ENCODE data around the gene CTSA. TPM values are rescaled to one million over a fixed set of nuclear protein-coding genes. Genes with fewer than 3 reads are reported as not detected.

CTSA gene
- total and polyA plus RNA-seq, 12 donors: 306 to 854 (median 549) TPM

DNA sequence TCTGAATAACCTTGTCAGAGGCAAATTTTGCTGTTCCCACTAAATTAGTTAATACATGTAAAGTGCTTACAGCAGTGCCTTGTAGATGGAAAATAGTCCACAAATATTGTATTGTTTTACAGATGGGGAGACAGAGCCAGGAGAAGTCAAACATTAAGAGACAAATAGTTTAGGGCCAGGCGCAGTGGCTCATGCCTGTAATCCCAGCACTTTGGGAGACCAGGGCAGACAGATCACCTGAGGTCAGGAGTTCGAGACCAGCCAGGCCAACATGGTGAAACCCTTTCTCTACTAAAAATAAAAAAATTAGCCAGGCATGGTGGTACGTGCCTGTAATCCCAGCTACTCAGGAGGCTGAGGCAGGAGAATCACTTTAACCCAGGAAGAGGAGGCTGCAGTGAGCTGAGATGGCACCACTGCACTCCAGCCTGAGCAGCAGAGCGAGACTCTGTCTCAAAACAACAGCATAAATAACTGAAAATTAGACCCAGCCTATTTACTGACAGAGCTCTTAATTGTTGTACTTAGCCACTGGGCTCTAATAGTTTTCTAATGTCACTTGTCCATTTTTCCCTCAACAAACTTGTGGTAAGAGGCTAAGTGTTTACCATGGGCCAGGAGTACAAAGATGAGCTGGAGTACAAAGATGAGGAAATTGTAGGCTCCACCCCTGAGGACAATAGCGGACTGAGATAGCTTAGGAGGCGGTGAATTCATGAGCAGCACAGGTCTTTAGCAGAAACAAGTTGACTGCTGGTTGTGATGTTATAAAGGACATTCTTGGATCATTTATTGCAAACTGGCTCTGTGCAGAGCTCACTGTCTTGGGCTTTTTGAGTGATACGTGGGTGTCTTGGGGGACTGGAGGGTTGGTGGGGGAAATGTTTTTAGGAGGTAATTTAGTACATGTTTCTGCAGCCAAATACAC lies 27.3 kb upstream of the CTSA start:
- no peak overlapping the region for H3K27ac ChIP-seq
- no peak for DNase-seq
- peaks cover 9 to 18% of the 10 kb centered on the region in 2 donors for H3K4me1 ChIP-seq (replicated peaks in 1 of 2)
- no peaks in the 10 kb centered on the region for H3K36me3 ChIP-seq (replicated peaks in 1 of 2)
- no peak for TF ChIP-seq POLR2A (IDR thresholded peaks at IDR 0.05)
- no peak for TF ChIP-seq CTCF (IDR thresholded peaks at IDR 0.05)
- intact Hi-C loops (cut with DNase I): no loop called here
- no peak overlapping the region for H3K4me3 ChIP-seq
- no peaks in the 10 kb centered on the region for H3K27me3 ChIP-seq
- 83 to 90% (median 90%) methylated on average over 6 to 7 of the region's 7 CpGs for WGBS, 4 donors
- H3K9me3 ChIP-seq (replicated peaks in 1 of 3): no peaks in the 10 kb centered on the region

DNA sequence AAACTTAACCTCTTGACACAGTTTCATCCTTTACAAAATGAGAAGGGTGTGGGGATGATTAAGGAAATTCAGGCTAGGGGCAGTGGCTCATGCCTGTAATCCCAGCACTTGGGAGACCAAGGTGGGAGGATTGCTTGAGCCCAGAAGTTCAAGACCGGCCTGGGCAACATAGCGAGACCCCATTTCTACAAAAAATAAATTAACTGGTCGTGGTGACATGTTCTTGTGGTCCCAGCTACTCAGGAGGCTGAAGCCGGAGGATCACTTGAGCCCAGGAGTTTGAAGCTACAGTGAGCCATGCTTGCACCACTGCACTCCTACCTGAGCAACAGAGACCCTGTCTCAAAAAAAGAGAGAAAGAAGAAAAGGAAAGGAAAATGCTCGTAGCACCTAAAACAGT lies 24.7 kb upstream of the CTSA start:
- WGBS, 4 donors: 92 to 98% (median 95%) methylated on average over 5 of the region's 5 CpGs

DNA sequence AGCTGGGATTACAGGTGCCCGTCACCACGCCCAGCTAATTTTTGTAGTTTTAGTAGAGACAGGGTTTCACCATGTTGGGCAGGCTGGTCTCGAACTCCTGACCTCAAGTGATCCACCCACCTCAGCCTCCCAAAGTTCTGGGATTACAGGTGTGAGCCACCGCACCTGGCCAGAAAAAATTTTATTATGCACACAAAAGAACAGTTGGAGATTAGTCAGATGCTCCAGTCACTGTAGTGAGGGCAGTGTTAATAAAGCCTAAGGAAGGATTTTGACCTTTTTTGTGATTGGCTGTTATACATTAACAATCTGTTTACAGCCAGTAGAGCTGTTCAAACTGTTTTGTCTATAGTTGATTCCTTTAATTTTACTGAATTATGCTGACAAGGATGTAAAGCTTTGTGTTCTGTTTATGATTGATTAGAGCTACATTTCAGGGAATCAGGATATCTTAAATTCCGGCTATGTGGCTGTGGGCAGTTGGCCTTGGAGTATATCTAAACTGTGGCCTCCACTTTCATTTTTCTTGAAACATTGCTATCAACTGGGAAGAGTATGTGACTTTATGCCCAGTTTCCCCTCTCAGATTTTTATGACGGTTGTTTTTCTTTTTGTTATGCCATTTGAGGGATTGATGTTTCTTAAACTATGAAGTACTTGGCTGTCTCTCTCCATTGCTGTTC lies 23.9 kb upstream of the CTSA start:
- 66 to 74% (median 70%) methylated on average over 6 of the region's 6 CpGs for WGBS, 4 donors
- peak overlapping the region; percentile 26 to 75 (median 63) for H3K27ac ChIP-seq
- intact Hi-C loops (cut with DNase I): no loop called here
- no peaks in the 10 kb centered on the region for H3K36me3 ChIP-seq (replicated peaks in 1 of 2)
- no peaks in the 10 kb centered on the region for H3K27me3 ChIP-seq
- H3K4me1 ChIP-seq (replicated peaks in 1 of 2): peaks cover 12 to 15% of the 10 kb centered on the region in 2 donors
- TF ChIP-seq CTCF (IDR thresholded peaks at IDR 0.05) (no peak), POLR2A (IDR thresholded peaks at IDR 0.05) (no peak)
- no peak overlapping the region for H3K4me3 ChIP-seq
- peak in 1 of 7 donors; percentile 23 for DNase-seq
- H3K9me3 ChIP-seq (replicated peaks in 1 of 3): no peaks in the 10 kb centered on the region

More for the DNA sequence above, 24.7 kb upstream of the CTSA start:
- TF ChIP-seq CTCF (IDR thresholded peaks at IDR 0.05) (no peak), POLR2A (IDR thresholded peaks at IDR 0.05) (no peak)
- Histone ChIP-seq H3K36me3 (replicated peaks in 1 of 2) (no peaks in the 10 kb centered on the region), H3K27me3 (no peaks in the 10 kb centered on the region), H3K4me3 (no peak overlapping the region), H3K9me3 (replicated peaks in 1 of 3) (no peaks in the 10 kb centered on the region), H3K27ac (peak overlapping the region in 1 of 5 donors; percentile 75), H3K4me1 (replicated peaks in 1 of 2) (peaks cover 12 to 15% of the 10 kb centered on the region in 2 donors)
- DNase-seq: no peak
- intact Hi-C loops (cut with DNase I): no loop called here

DNA sequence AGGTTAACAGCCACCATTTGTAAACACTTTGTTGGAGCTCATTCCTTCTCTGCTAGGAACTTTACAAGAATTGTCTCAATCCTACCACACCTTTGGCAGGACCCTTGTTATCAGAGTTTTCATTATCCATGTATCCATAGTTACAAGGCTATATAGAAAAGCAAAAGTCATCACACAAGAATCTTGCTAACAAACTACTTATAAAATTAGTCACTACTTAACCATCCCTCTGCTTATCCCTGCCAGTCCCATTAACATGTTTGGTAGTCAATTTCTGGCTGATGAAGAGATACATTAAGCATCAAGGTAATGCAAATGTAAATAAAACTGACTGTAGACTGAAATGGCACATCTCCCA lies 23.3 kb upstream of the CTSA start:
- intact Hi-C loops (cut with DNase I): no loop called here
- no peak for TF ChIP-seq CTCF (IDR thresholded peaks at IDR 0.05)
- TF ChIP-seq POLR2A (IDR thresholded peaks at IDR 0.05): no peak
- peaks cover 12 to 15% of the 10 kb centered on the region in 2 donors for H3K4me1 ChIP-seq (replicated peaks in 1 of 2)
- no peaks in the 10 kb centered on the region for H3K27me3 ChIP-seq
- no peak overlapping the region for H3K4me3 ChIP-seq
- peak overlapping the region; percentile 26 to 75 (median 63) for H3K27ac ChIP-seq
- H3K36me3 ChIP-seq (replicated peaks in 1 of 2): no peaks in the 10 kb centered on the region
- DNase-seq: no peak
- no peaks in the 10 kb centered on the region for H3K9me3 ChIP-seq (replicated peaks in 1 of 3)
